Endothelial cell of umbilical vein (primary cell): ENCODE data around the gene NT5C. TPM values are rescaled to one million over a fixed set of nuclear protein-coding genes. Genes with fewer than 3 reads are reported as not detected.

Experiments
- BruUV-seq: library from RNA; stranded (reverse); fragments of 400-500 nt; replicated peaks from 2 replicates; lab custom pipeline; 2021; lab: Mats Ljungman, UMichigan
- CTCF ChIA-PET: fragments of 300-600, 350-600 bp; sonication (Branson Sonifier 250); formaldehyde crosslinking; loops from one replicate; lab custom pipeline; 2021; ENCODE audit warnings: antibody characterized with exemption, inconsistent platforms; lab: Charles Lee
- POLR2A ChIA-PET: fragments of 300-600, 350-600 bp; sonication (Branson Sonifier 250); formaldehyde crosslinking; loops from one replicate; lab custom pipeline; 2021; ENCODE audit warnings: antibody characterized with exemption, inconsistent platforms; lab: Charles Lee
- DNase-seq: peaks from one replicate; pipeline ENCODE4 v3.0.0-alpha.2; 2011; ENCODE audit warnings: low read depth, low spot score
- FAIRE-seq: peaks from 2 replicates; lab custom pipeline; 2011; peaks lifted over from hg19 to GRCh38; lab: Jason Lieb, UNC
- H2AFZ ChIP-seq: 2 replicates; pipeline ENCODE4 v1.6.0; 2012; ENCODE audit warnings: low read depth, low read length, control low read depth, inconsistent platforms
- H3K27ac ChIP-seq: 2 replicates; pipeline ENCODE4 v1.5.1; 2011; ENCODE audit warnings: low read depth, mild to moderate bottlenecking, control low read depth, low read length, moderate library complexity; ENCODE audit not compliant: insufficient read depth
- H3K27me3 ChIP-seq, 2 experiments: 2 replicates each; pipeline versions ENCODE4 v1.6.0 to v1.6.1; 2011; ENCODE audit warnings: low read length in 2 of 2, mixed read lengths in 1 of 2; ENCODE audit not compliant: control insufficient read depth in 2 of 2, insufficient read depth in 2 of 2
- H3K36me3 ChIP-seq, 2 experiments: 2 replicates in 1 of 2; 3 replicates in 1 of 2; pipeline ENCODE4 v1.5.1; 2011; ENCODE audit warnings: low read length in 2 of 2, mild to moderate bottlenecking in 1 of 2, moderate library complexity in 1 of 2; ENCODE audit not compliant: control insufficient read depth in 2 of 2, insufficient read depth in 2 of 2; ENCODE audit errors: extremely low read depth in 1 of 2
- H3K4me1 ChIP-seq: 3 replicates; pipeline ENCODE4 v1.5.1; 2011; ENCODE audit warnings: mild to moderate bottlenecking, low read length; ENCODE audit not compliant: control insufficient read depth, insufficient read depth; ENCODE audit errors: extremely low read depth
- H3K4me2 ChIP-seq: 2 replicates; pipeline ENCODE4 v1.6.1; 2011; ENCODE audit warnings: low read length, control low read depth, mixed read lengths; ENCODE audit not compliant: insufficient read depth
- H3K4me3 ChIP-seq, 3 experiments: fragments of 200-600 bp in 1 of 3; sonication (generic), shearing (Covaris generic) in 1 of 3; replicated peaks in 1 of 3; 2 replicates each; pipeline ENCODE4 v1.5.1; 2011 to 2016; ENCODE audit warnings: control low read depth in 3 of 3, low read length in 3 of 3, mild to moderate bottlenecking in 2 of 3, inconsistent platforms in 1 of 3, low read depth in 1 of 3, moderate library complexity in 1 of 3; ENCODE audit not compliant: insufficient read depth in 1 of 3
- H3K79me2 ChIP-seq: 2 replicates; pipeline ENCODE4 v1.6.0; 2012; ENCODE audit warnings: low read length, inconsistent platforms; ENCODE audit not compliant: control insufficient read depth, insufficient read depth
- H3K9ac ChIP-seq: replicated peaks from 2 replicates; pipeline ENCODE3; 2011; ENCODE audit warnings: low read length, control low read depth; ENCODE audit not compliant: insufficient read depth; ENCODE audit errors: extremely low read depth
- H3K9me1 ChIP-seq: replicated peaks from 3 replicates; pipeline ENCODE4 v1.6.0; 2011; ENCODE audit warnings: mild to moderate bottlenecking, low read length; ENCODE audit not compliant: control insufficient read depth, insufficient read depth; ENCODE audit errors: extremely low read depth
- H3K9me3 ChIP-seq: replicated peaks from 2 replicates; pipeline ENCODE4 v1.5.1; 2012; ENCODE audit warnings: low read length, inconsistent platforms; ENCODE audit not compliant: control insufficient read depth, insufficient read depth
- H4K20me1 ChIP-seq: replicated peaks from 2 replicates; pipeline ENCODE3; 2011; ENCODE audit warnings: mild to moderate bottlenecking, low read length; ENCODE audit not compliant: control insufficient read depth, insufficient read depth; ENCODE audit errors: extremely low read depth
- POLR2AphosphoS5 ChIP-seq: IDR thresholded peaks from 2 replicates; pipeline ENCODE4 v1.6.1; 2012; ENCODE audit warnings: low read depth, mild to moderate bottlenecking, control low read depth, low read length, moderate library complexity; ENCODE audit not compliant: insufficient read depth
- dilution Hi-C: fragments of 300-500 bp; cut with MboI; formaldehyde crosslinking; loops from one replicate; pipeline ENCODE4 v1.15.0; 2019; ENCODE audit warnings: low sequenced_read_pairs; ENCODE audit not compliant: extremely low pct_ligation_motif_present
- intact Hi-C: fragments of 100-400 bp; cut with micrococcal nuclease; formaldehyde crosslinking; loops from one replicate; pipeline ENCODE4 v1.10.0; 2022
- polyA plus RNA-seq, 4 experiments: library from polyadenylated mRNA; depleted of rRNA in 3 of 4; stranded (reverse) in 3 of 4; unstranded in 1 of 4; fragments of >200 nt; gene quantifications; 2 replicates each; pipeline versions ENCODE4 v1.2.1 to v1.2.3, GENCODE V29; 2011 to 2012; ENCODE audit warnings: missing spikeins in 1 of 4
- total RNA-seq: library from RNA; stranded (reverse); gene quantifications from 2 replicates; pipeline ENCODE4 v1.2.3, GENCODE V29; 2021
- TF ChIP-seq, protein P1 (sequence below), 2 donors: IDR thresholded peaks; 1 replicate in 1 of 2; 2 replicates in 1 of 2; pipeline ENCODE4 v1.5.1; 2011; ENCODE audit warnings: low read length in 2 of 2, mild to moderate bottlenecking in 2 of 2, moderate library complexity in 2 of 2, control low read depth in 1 of 2, inconsistent platforms in 1 of 2, low read depth in 1 of 2; ENCODE audit not compliant: insufficient read depth in 1 of 2; ENCODE audit errors: extremely low read depth in 1 of 2

The NT5C gene
- total and polyA plus RNA-seq, 2 donors (not counting 3 experiments of a cell fraction or from before 2014, with no cell fraction given) = 29.1 to 39.2 TPM

DNA sequence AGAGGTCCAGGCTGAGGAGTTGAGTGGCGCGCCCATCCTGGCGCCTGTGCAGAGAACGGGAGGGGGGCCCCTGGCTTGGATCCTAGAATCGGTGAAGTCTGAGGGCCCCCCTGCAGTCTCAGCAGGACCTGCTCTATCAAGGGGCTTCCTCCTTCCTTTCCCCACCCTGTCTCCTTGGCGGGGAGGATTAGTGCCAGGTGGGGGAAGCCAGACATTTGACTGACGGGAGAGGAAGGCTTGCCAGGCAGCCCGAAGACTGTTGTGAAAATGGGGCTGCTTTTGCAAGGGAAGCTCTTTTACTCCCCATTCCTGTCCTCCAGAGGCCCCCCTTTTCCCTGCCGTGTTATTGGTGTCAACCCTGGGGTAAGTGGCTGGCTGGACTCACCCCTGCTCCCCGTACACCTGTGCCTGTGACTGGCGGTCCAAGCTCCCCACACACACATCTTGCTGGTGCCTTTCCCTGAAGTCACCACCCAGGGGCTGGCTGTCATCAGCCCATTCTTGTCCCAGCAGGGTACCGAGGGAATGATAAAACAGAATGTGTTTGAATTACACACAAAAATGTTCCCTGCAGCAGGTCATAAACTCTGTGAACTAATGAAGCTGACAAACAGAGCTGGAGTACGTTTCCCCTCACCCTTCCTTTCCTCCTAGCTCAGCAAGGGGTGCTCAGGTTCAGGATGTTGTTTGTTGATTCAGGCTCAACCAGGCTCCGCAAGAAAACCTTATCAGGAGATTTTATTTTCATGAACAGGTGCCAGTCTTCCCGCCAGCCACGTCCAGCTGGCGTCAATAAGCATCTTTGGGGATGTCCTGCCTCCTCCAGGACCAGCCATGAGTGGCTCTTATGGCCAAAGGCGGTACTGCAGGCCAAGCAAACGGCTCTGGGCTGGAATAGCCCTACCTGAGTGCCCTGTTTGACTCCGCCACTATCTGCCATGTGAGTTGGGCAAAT is 26.1 kb downstream of the NT5C start:
- ChIA-PET POLR2A (interaction anchor here (0.9 to 1.0 kb wide), 2 partner anchors 14 to 45 kb away, joined by 3 read pairs; no protein-coding TSS in a partner anchor), CTCF (interaction anchor here (0.6 to 5.1 kb wide), 36 partner anchors 9 to 165 kb away, joined by 3 to 80 read pairs (median 6); partner anchors contain the start of genes CDR2L, MIF4GD, MRPL58 and NT5C)
- H3K27ac ChIP-seq = no peak overlapping the region
- H3K4me3 ChIP-seq = no peak overlapping the region
- dilution Hi-C loops (no loop called here), intact Hi-C loops (loop anchor here (1.0 to 5.0 kb wide), 6 partner anchors 9 to 144 kb away; partner anchors contain the start of genes ATP5PD, KCTD2, SLC16A5 and SUMO2)
- no peaks in the 10 kb centered on the region for H3K27me3 ChIP-seq
- TF ChIP-seq, protein P1, sequence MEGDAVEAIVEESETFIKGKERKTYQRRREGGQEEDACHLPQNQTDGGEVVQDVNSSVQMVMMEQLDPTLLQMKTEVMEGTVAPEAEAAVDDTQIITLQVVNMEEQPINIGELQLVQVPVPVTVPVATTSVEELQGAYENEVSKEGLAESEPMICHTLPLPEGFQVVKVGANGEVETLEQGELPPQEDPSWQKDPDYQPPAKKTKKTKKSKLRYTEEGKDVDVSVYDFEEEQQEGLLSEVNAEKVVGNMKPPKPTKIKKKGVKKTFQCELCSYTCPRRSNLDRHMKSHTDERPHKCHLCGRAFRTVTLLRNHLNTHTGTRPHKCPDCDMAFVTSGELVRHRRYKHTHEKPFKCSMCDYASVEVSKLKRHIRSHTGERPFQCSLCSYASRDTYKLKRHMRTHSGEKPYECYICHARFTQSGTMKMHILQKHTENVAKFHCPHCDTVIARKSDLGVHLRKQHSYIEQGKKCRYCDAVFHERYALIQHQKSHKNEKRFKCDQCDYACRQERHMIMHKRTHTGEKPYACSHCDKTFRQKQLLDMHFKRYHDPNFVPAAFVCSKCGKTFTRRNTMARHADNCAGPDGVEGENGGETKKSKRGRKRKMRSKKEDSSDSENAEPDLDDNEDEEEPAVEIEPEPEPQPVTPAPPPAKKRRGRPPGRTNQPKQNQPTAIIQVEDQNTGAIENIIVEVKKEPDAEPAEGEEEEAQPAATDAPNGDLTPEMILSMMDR (IDR thresholded peaks at IDR 0.05; ENCODE audit: extremely low read depth in 1 of 2, insufficient read depth in 1 of 2, low read depth in 1 of 2, low read length in 2 of 2) = peak; percentile 76 to 84
- no peak for TF ChIP-seq POLR2AphosphoS5
- BruUV-seq = TSS peak; percentile 7
- H3K4me2 ChIP-seq = no peak overlapping the region
- H3K36me3 ChIP-seq = peaks cover 0 to 1% of the 10 kb centered on the region in 2 experiments
- FAIRE-seq (peak; percentile 96), DNase-seq (peak; percentile 95)
- no peak overlapping the region for H2AFZ ChIP-seq
- H3K9me3 ChIP-seq = no peaks in the 10 kb centered on the region
- H3K9ac ChIP-seq = no peak overlapping the region
- no peaks in the 10 kb centered on the region for H3K9me1 ChIP-seq
- peaks cover 18% of the 10 kb centered on the region for H3K4me1 ChIP-seq
- no peaks in the 10 kb centered on the region for H3K79me2 ChIP-seq
- H4K20me1 ChIP-seq = no peaks in the 10 kb centered on the region
